ENCODE results near the gene SAMD4A.

- TF ChIP-seq CTCF (IDR thresholded peaks at IDR 0.05; ENCODE audit: insufficient read depth, low read length, poor library complexity, severe bottlenecking) (no peak), EZH2phosphoT487 (conservative IDR thresholded peaks at IDR 0.05; ENCODE audit: low read length) (no peak)
These were observed 39.2 kb downstream of the SAMD4A start for GRCh38 chr14:54606178-54606577.

Measured in SU-DHL-6 (cell line).